Measurements from ENCODE around the gene FBLN5. TPM values are rescaled to one million over a fixed set of nuclear protein-coding genes. Genes with fewer than 3 reads are reported as not detected.

The FBLN5 gene
- total RNA-seq, 1 experiment from 2014 or later: 3.3 TPM

- DNase-seq (ENCODE audit: low read depth, low spot score) (no peak), ATAC-seq (no peak)
- Histone ChIP-seq H3K4me2 (ENCODE audit: low read length) (no peak overlapping the region), H3K36me3 (ENCODE audit: control insufficient read depth in 1 of 2, insufficient read depth in 2 of 2, low read length in 2 of 2) (peaks cover 6 to 9% of the 10 kb centered on the region in 2 experiments), H3K27ac (ENCODE audit: low read depth, low read length) (no peak overlapping the region), H4K20me1 (ENCODE audit: insufficient read depth) (no peaks in the 10 kb centered on the region), H3K79me2 (ENCODE audit: insufficient read depth, low read length) (no peaks in the 10 kb centered on the region), H2AFZ (ENCODE audit: low read depth, low read length, poor library complexity, severe bottlenecking) (no peak overlapping the region), H3K4me1 (ENCODE audit: control insufficient read depth in 1 of 2, insufficient read depth in 2 of 2, low read length in 2 of 2) (peaks cover 0 to 10% of the 10 kb centered on the region in 2 experiments; a peak in 3 of 4 replicates), H3K9me3 (ENCODE audit: control insufficient read depth in 1 of 2, insufficient read depth in 1 of 2, low read depth in 1 of 2, low read length in 2 of 2) (no peaks in the 10 kb centered on the region), H3K9ac (ENCODE audit: low read length) (no peak overlapping the region), H3K4me3 (replicated peaks in 1 of 2; ENCODE audit: low read depth in 1 of 2, low read length in 2 of 2) (no peak overlapping the region), H3K9me2 (ENCODE audit: insufficient read depth) (no peaks in the 10 kb centered on the region), H3K27me3 (ENCODE audit: insufficient read depth, low read length) (no peaks in the 10 kb centered on the region)
- CTCF ChIA-PET: interaction anchor here (1.6 kb wide), 1 partner anchor 13 kb away, joined by 6 read pairs; no protein-coding TSS in a partner anchor
- RAD21 ChIA-PET (ENCODE audit: low non-redundant PET in 1 of 2, low total read pairs in 2 of 2, uncharacterized antibody in 2 of 2, unreplicated experiment in 2 of 2): no interaction called here
- TF ChIP-seq CEBPB (IDR thresholded peaks at IDR 0.05; ENCODE audit: low read depth) (no peak), ZNF274 (IDR thresholded peaks at IDR 0.05; ENCODE audit: low read depth, low read length) (no peak), POLR2A (IDR thresholded peaks at IDR 0.05; ENCODE audit: borderline replicate concordance, extremely low read depth, insufficient read depth, insufficient read length) (no peak), EGR1 (IDR thresholded peaks at IDR 0.05; ENCODE audit: low read depth) (no peak), POLR2AphosphoS5 (IDR thresholded peaks at IDR 0.05; ENCODE audit: low read depth, low read length) (no peak), FOSL1 (IDR thresholded peaks at IDR 0.05; ENCODE audit: low read depth) (no peak), EZH2phosphoT487 (IDR thresholded peaks at IDR 0.05; ENCODE audit: borderline replicate concordance) (no peak), RAD21 (IDR thresholded peaks at IDR 0.05; ENCODE audit: low read depth) (no peak), CBX3 (IDR thresholded peaks at IDR 0.05; ENCODE audit: low read depth) (no peak), ATF3 (IDR thresholded peaks at IDR 0.05) (no peak), JUND (IDR thresholded peaks at IDR 0.05) (no peak), REST (IDR thresholded peaks at IDR 0.05; ENCODE audit: low read depth) (no peak), SIN3A (IDR thresholded peaks at IDR 0.05; ENCODE audit: low read depth) (no peak), ZBTB33 (IDR thresholded peaks at IDR 0.05; ENCODE audit: extremely low read depth, insufficient replicate concordance, low read length) (no peak), YY1 (IDR thresholded peaks at IDR 0.05; ENCODE audit: extremely low read depth, insufficient replicate concordance, low read depth, low read length) (no peak), EZH2 (IDR thresholded peaks at IDR 0.05) (no peak), MAX (IDR thresholded peaks at IDR 0.05) (no peak), CTCF (IDR thresholded peaks at IDR 0.05 in 2 of 3, conservative IDR thresholded peaks at IDR 0.05 in 1 of 3; ENCODE audit: borderline replicate concordance in 1 of 3, insufficient read depth in 1 of 3, low read depth in 2 of 3, low read length in 2 of 3) (no peak), ZFX (IDR thresholded peaks at IDR 0.05) (no peak), ELF1 (IDR thresholded peaks at IDR 0.05; ENCODE audit: borderline replicate concordance, low read depth) (no peak)
- no TSS peak for BruUV-seq (replicated peaks)
- intact Hi-C loops (cut with micrococcal nuclease): no loop called here
- POLR2A ChIA-PET: no interaction called here
Observed at GRCh38 chr14:91983588-91983987, 36.1 kb upstream of the FBLN5 start.
